ENCODE measurements around the gene ZDHHC6.
"Not testable (repeated sequence)": the region's sequence is repeated elsewhere in the genome, so short reads cannot be mapped to it uniquely, and the experiment has no call there.

The ZDHHC6 gene

GRCh38 chr10:112446055-112446854 is 459 bp downstream of the ZDHHC6 start:
- peak; percentile 15 for DNase-seq (ENCODE audit: low spot score)

- DNase-seq (ENCODE audit: low spot score), result no peak
Measured at GRCh38 chr10:112442063-112442462, 4.7 kb downstream of the ZDHHC6 start.

- no peak for DNase-seq (ENCODE audit: low spot score)
Measured at GRCh38 chr10:112441520-112441919, 5.2 kb downstream of the ZDHHC6 start.

- DNase-seq (ENCODE audit: low spot score), result no peak
Measured at GRCh38 chr10:112438356-112438755, 8.4 kb downstream of the ZDHHC6 start.

- peak; percentile 33 for DNase-seq (ENCODE audit: low spot score)
Measured at GRCh38 chr10:112434988-112435619, 11.6 kb downstream of the ZDHHC6 start.

- no peak for DNase-seq (ENCODE audit: low spot score)
Measured at GRCh38 chr10:112433136-112433535, 13.6 kb downstream of the ZDHHC6 start.

GRCh38 chr10:112429654-112430230 is 17.0 kb downstream of the ZDHHC6 start:
- DNase-seq (ENCODE audit: low spot score), result no peak

- no peak for DNase-seq (ENCODE audit: low spot score)
Measured at GRCh38 chr10:112429147-112429546, 17.6 kb downstream of the ZDHHC6 start.

GRCh38 chr10:112426111-112426510 is 20.6 kb downstream of the ZDHHC6 start:
- no peak for DNase-seq (ENCODE audit: low spot score)

GRCh38 chr10:112424651-112425050 is 22.1 kb downstream of the ZDHHC6 start:
- DNase-seq (ENCODE audit: low spot score), result no peak

GRCh38 chr10:112421731-112422130 is 25.0 kb downstream of the ZDHHC6 start:
- DNase-seq (ENCODE audit: low spot score), result no peak

GRCh38 chr10:112412696-112413095 is 34.0 kb downstream of the ZDHHC6 start:
- DNase-seq (ENCODE audit: low spot score), result no peak

- DNase-seq (ENCODE audit: low spot score), result no peak
Measured at GRCh38 chr10:112409755-112410154, 37.0 kb downstream of the ZDHHC6 start.

GRCh38 chr10:112409299-112409698 is 37.4 kb downstream of the ZDHHC6 start:
- no peak for DNase-seq (ENCODE audit: low spot score)

- no peak for DNase-seq (ENCODE audit: low spot score)
Measured at GRCh38 chr10:112407696-112408095, 39.0 kb downstream of the ZDHHC6 start.

GRCh38 chr10:112406806-112407205 is 39.9 kb downstream of the ZDHHC6 start:
- DNase-seq (ENCODE audit: low spot score), result not testable (repeated sequence)

GRCh38 chr10:112404617-112405016 is 42.1 kb downstream of the ZDHHC6 start:
- no peak for DNase-seq (ENCODE audit: low spot score)

GRCh38 chr10:112402917-112403316 is 43.8 kb downstream of the ZDHHC6 start:
- DNase-seq (ENCODE audit: low spot score), result no peak

GRCh38 chr10:112397592-112397991 is 49.1 kb downstream of the ZDHHC6 start:
- no peak for DNase-seq (ENCODE audit: low spot score)

GRCh38 chr10:112395809-112396530 is 50.7 kb downstream of the ZDHHC6 start:
- DNase-seq (ENCODE audit: low spot score), result no peak

- DNase-seq (ENCODE audit: low spot score), result no peak
Measured at GRCh38 chr10:112394475-112394875, 52.2 kb downstream of the ZDHHC6 start.

GRCh38 chr10:112393827-112394226 is 52.9 kb downstream of the ZDHHC6 start:
- no peak for DNase-seq (ENCODE audit: low spot score)

GRCh38 chr10:112393341-112393740 is 53.4 kb downstream of the ZDHHC6 start:
- DNase-seq (ENCODE audit: low spot score), result no peak

Data from GM03348 (cell line).